Measurements from ENCODE around the gene ARHGEF12.

DNA sequence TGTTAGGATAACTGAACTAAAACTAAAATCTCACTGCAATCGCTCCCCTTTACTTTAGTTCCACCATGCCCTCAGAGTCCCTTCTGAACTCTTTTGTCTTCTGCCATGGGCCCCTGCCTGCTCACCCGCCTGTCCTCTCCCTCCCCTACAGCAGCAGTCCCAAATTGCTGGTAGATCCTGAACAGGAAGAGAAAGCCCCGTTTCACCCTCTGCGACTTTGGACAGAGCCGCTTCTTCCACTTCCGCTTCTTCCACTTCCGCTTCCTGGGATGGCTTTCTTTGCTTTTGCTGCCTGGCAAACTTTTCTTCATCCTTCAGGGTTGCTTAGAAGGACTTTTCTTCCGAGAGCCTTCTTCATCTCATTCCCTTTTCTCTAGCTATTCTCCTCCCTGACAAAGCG, 46.8 kb upstream of the ARHGEF12 start:
- TF ChIP-seq, protein P1, sequence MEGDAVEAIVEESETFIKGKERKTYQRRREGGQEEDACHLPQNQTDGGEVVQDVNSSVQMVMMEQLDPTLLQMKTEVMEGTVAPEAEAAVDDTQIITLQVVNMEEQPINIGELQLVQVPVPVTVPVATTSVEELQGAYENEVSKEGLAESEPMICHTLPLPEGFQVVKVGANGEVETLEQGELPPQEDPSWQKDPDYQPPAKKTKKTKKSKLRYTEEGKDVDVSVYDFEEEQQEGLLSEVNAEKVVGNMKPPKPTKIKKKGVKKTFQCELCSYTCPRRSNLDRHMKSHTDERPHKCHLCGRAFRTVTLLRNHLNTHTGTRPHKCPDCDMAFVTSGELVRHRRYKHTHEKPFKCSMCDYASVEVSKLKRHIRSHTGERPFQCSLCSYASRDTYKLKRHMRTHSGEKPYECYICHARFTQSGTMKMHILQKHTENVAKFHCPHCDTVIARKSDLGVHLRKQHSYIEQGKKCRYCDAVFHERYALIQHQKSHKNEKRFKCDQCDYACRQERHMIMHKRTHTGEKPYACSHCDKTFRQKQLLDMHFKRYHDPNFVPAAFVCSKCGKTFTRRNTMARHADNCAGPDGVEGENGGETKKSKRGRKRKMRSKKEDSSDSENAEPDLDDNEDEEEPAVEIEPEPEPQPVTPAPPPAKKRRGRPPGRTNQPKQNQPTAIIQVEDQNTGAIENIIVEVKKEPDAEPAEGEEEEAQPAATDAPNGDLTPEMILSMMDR (IDR thresholded peaks at IDR 0.05): no peak
- TF ChIP-seq EP300 (IDR thresholded peaks at IDR 0.05) (no peak), POLR2A (IDR thresholded peaks at IDR 0.05) (no peak)

All from sigmoid colon (tissue), 4 donors.